Parathyroid adenoma (tissue), 2 donors: ENCODE results near the gene HNRNPC.
"Not testable (repeated sequence)": the region's sequence is repeated elsewhere in the genome, so short reads cannot be mapped to it uniquely, and the experiment has no call there.

Experiments used
- H2AFZ ChIP-seq: fragments of 300-600 bp; sonication (generic); one replicate; pipeline ENCODE4 v1.7.0; 2017; ENCODE audit warnings: antibody characterized with exemption, mild to moderate bottlenecking
- H3K27ac ChIP-seq: fragments of 300-600 bp; sonication (generic); one replicate; pipeline ENCODE4 v1.7.0; 2017
- H3K27me3 ChIP-seq: fragments of 300-600 bp; sonication (generic); one replicate; pipeline ENCODE4 v1.7.0; 2017; ENCODE audit warnings: low read length; ENCODE audit not compliant: control insufficient read depth, insufficient read depth
- H3K36me3 ChIP-seq: fragments of 300-600 bp; sonication (generic); one replicate; pipeline ENCODE4 v1.7.0; 2017; ENCODE audit warnings: low read length; ENCODE audit not compliant: control insufficient read depth, insufficient read depth
- H3K4me1 ChIP-seq: fragments of 300-600 bp; sonication (generic); one replicate; pipeline ENCODE4 v1.7.0; 2017; ENCODE audit warnings: control low read depth
- H3K4me2 ChIP-seq: fragments of 300-600 bp; sonication (generic); one replicate; pipeline ENCODE4 v1.7.0; 2017; ENCODE audit warnings: low read length
- H3K4me3 ChIP-seq: fragments of 300-600 bp; sonication (generic); one replicate; pipeline ENCODE4 v1.7.0; 2017; ENCODE audit warnings: low read depth, low read length
- H3K79me2 ChIP-seq: fragments of 300-600 bp; sonication (generic); one replicate; pipeline ENCODE4 v1.7.0; 2017; ENCODE audit warnings: control low read depth
- H3K9ac ChIP-seq: fragments of 300-600 bp; sonication (generic); one replicate; pipeline ENCODE4 v1.7.0; 2017; ENCODE audit warnings: mild to moderate bottlenecking
- H3K9me3 ChIP-seq: fragments of 300-600 bp; sonication (generic); one replicate; pipeline ENCODE4 v1.7.0; 2017; ENCODE audit warnings: low read length; ENCODE audit not compliant: control insufficient read depth
- TF ChIP-seq, protein P1 (sequence below): fragments of 300-600 bp; sonication (generic); IDR thresholded peaks from one replicate; pipeline ENCODE4 v1.7.0; 2017; ENCODE audit warnings: antibody characterized with exemption, mild to moderate bottlenecking
- donor health status: primary hyperparathyroidism.

Gene HNRNPC

DNA sequence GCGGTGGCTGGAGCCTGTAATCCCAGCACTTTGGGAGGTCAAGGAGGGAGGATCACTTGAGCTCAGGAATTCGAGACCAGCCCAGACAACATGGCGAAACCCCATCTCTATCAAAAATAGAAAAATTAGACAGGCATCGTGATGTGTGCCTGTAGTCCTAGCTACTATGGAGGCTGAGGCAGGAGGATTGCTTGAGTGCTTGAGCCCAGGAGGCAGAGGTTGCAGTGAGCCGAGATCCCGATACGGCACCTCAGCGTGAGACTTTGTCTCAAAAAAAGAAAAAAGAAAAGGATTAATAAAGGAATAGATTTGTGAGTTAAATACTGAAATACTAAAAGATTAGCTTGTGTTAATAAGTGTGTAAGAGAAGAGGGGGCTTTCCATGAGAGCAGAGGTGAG, 40.0 kb upstream of the HNRNPC start:
- peak overlapping the region; percentile 94 for H2AFZ ChIP-seq
- no peaks in the 10 kb centered on the region for H3K79me2 ChIP-seq
- TF ChIP-seq, protein P1, sequence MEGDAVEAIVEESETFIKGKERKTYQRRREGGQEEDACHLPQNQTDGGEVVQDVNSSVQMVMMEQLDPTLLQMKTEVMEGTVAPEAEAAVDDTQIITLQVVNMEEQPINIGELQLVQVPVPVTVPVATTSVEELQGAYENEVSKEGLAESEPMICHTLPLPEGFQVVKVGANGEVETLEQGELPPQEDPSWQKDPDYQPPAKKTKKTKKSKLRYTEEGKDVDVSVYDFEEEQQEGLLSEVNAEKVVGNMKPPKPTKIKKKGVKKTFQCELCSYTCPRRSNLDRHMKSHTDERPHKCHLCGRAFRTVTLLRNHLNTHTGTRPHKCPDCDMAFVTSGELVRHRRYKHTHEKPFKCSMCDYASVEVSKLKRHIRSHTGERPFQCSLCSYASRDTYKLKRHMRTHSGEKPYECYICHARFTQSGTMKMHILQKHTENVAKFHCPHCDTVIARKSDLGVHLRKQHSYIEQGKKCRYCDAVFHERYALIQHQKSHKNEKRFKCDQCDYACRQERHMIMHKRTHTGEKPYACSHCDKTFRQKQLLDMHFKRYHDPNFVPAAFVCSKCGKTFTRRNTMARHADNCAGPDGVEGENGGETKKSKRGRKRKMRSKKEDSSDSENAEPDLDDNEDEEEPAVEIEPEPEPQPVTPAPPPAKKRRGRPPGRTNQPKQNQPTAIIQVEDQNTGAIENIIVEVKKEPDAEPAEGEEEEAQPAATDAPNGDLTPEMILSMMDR: no peak
- no peaks in the 10 kb centered on the region for H3K27me3 ChIP-seq
- H3K9me3 ChIP-seq: no peaks in the 10 kb centered on the region
- H3K4me3 ChIP-seq: peak overlapping the region; percentile 37
- peak overlapping the region; percentile 64 for H3K4me2 ChIP-seq
- no peaks in the 10 kb centered on the region for H3K4me1 ChIP-seq
- no peaks in the 10 kb centered on the region for H3K36me3 ChIP-seq
- peak overlapping the region; percentile 74 for H3K27ac ChIP-seq
- no peak overlapping the region for H3K9ac ChIP-seq

DNA sequence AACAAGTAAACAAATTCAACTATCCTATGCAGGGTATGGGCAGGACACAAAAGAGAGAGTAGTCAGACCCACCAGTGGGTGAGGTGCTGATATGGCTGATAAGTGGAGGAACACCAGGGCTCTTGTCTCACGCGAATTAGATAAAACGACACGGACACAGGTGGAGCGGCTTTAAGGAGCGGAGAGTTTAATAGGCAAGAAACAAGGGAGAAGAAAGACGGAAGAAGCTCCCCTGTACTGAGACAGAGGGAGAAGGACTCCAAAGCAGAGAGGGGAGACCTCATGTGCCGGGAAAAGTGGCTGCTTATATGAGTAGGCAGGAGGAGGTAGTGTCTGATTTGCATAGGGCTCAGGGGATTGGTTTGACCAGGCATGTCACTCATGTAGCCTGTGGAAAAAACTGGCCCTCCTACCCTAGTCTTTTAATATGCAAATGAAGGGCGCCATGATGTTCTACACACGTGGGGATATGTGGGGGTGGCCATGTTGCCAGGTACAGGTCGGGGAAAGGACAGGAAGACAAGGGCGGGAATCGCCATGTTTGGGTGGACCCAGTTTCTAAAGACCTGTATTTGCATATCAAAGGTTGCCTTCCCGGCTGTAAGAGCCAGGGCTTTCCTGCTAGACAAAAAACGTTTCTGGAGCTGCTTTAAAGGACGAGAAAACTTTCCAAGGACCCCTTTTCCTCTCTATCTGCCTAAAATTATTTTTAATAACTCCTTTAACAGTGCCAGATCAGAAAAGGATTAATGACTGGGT, 39.4 kb upstream of the HNRNPC start:
- no peak overlapping the region for H3K9ac ChIP-seq
- H3K27ac ChIP-seq: peak overlapping the region; percentile 74
- peak overlapping the region; percentile 54 for H3K4me3 ChIP-seq
- H3K4me2 ChIP-seq: peak overlapping the region; percentile 64
- TF ChIP-seq, protein P1: no peak
- H3K36me3 ChIP-seq: no peaks in the 10 kb centered on the region
- H3K79me2 ChIP-seq: no peaks in the 10 kb centered on the region
- H2AFZ ChIP-seq: peak overlapping the region; percentile 94
- no peaks in the 10 kb centered on the region for H3K27me3 ChIP-seq
- no peaks in the 10 kb centered on the region for H3K9me3 ChIP-seq
- H3K4me1 ChIP-seq: no peaks in the 10 kb centered on the region

DNA sequence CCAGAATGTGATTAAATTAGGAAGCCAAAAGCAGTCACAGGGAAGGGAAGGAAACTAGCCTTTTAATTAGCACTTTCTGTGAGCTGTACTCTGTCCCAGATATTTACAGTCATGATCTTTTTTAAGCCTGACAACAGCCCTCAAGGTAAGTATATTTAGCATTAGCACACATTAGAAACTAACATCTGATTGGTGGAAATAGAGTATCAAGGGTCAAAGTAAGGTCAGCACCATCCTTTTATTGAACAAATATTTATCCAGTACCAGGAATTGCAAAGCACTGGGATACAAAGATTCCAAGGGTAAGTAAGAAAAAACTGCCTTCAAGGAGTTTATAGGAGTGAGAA, 38.9 kb upstream of the HNRNPC start:
- TF ChIP-seq, protein P1: no peak
- no peak overlapping the region for H3K9ac ChIP-seq

DNA sequence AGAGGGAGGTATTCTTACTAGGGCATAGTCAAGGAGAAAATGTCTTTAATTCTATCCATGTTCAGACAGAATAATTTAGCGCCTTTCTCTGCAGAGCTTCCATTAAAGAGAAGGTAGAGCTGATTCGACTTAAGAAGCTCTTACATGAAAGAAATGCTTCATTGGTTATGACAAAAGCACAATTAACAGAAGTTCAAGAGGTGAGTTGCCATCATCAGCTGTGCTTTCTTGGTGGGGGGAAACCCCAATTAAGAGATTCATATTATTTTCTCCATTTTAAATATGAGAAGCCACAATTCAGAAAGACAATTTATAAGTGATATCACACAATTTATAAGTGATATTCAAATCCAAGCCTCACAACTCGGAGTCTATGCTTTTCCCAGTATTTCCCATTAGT, 38.4 kb upstream of the HNRNPC start:
- no peaks in the 10 kb centered on the region for H3K9me3 ChIP-seq
- H3K36me3 ChIP-seq: no peaks in the 10 kb centered on the region
- no peak overlapping the region for H3K4me2 ChIP-seq
- H3K27ac ChIP-seq: peak overlapping the region; percentile 74
- no peaks in the 10 kb centered on the region for H3K27me3 ChIP-seq
- H3K9ac ChIP-seq: no peak overlapping the region
- no peaks in the 10 kb centered on the region for H3K4me1 ChIP-seq
- peak overlapping the region; percentile 94 for H2AFZ ChIP-seq
- H3K4me3 ChIP-seq: no peak overlapping the region
- TF ChIP-seq, protein P1: no peak
- H3K79me2 ChIP-seq: no peaks in the 10 kb centered on the region

More for the DNA sequence above, 38.9 kb upstream of the HNRNPC start:
- H3K36me3 ChIP-seq: no peaks in the 10 kb centered on the region
- H3K4me1 ChIP-seq: no peaks in the 10 kb centered on the region
- peak overlapping the region; percentile 94 for H2AFZ ChIP-seq
- H3K4me2 ChIP-seq: peak overlapping the region; percentile 64
- H3K79me2 ChIP-seq: no peaks in the 10 kb centered on the region
- H3K9me3 ChIP-seq: no peaks in the 10 kb centered on the region
- H3K27ac ChIP-seq: peak overlapping the region; percentile 74
- H3K4me3 ChIP-seq: peak overlapping the region; percentile 54
- no peaks in the 10 kb centered on the region for H3K27me3 ChIP-seq

DNA sequence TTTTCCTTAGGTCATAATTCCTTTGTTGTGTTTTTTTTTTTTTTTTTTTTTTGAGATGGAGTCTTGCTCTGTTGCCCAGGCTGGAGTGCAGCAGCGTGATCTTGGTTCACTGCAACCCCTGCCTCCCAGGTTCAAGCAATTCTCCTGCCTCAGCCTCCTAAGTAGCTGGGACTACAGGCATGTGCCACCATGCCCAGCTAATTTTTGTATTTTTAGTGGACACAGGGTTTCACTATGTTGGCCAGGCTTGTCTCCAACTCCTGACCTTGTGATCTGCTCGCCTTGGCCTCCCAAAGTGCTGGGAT, 33.5 kb upstream of the HNRNPC start:
- not testable (repeated sequence) for H3K79me2 ChIP-seq

More for the DNA sequence above, 33.5 kb upstream of the HNRNPC start:
- H3K27ac ChIP-seq, H3K4me2 ChIP-seq, H2AFZ ChIP-seq, H3K4me3 ChIP-seq, H3K9ac ChIP-seq, H3K27me3 ChIP-seq, H3K9me3 ChIP-seq, H3K4me1 ChIP-seq, H3K36me3 ChIP-seq: not testable (repeated sequence)
